GM23338 (cell line): ENCODE measurements around the gene FBXO28. TPM values are rescaled to one million over a fixed set of nuclear protein-coding genes. Genes with fewer than 3 reads are reported as not detected.
A peak's percentile ranks its signal among the peaks of the same experiment; 100 is the strongest.

Experiments used
- ATAC-seq: fragments of 200-7000 bp; cut with Tn5 transposase; 3 replicates; pipeline ENCODE4 v1.9.1; 2020
- DNase-seq: peaks from one replicate; pipeline ENCODE4 v3.0.0-alpha.2; 2015; ENCODE audit warnings: low spot score
- H2AFZ ChIP-seq: fragments of 200-600 bp; sonication (generic); 2 replicates; pipeline ENCODE4 v1.8.0; 2016; ENCODE audit warnings: antibody characterized with exemption, mild to moderate bottlenecking, moderate library complexity
- H3F3A ChIP-seq: fragments of 200-600 bp; sonication (generic); replicated peaks from 2 replicates; pipeline ENCODE4 v1.8.0; 2017; ENCODE audit warnings: antibody characterized with exemption, mixed run types, low read depth
- H3K27ac ChIP-seq: fragments of 200-600 bp; sonication (generic); 2 replicates; pipeline ENCODE4 v1.6.1; 2016; ENCODE audit warnings: low read depth
- H3K27me3 ChIP-seq: fragments of 200-600 bp; sonication (generic); 2 replicates; pipeline ENCODE4 v1.8.0; 2016; ENCODE audit warnings: mild to moderate bottlenecking, mixed run types, moderate library complexity; ENCODE audit not compliant: insufficient read depth
- H3K36me3 ChIP-seq: fragments of 200-600 bp; sonication (generic); 2 replicates; pipeline ENCODE4 v1.8.0; 2016; ENCODE audit warnings: mild to moderate bottlenecking; ENCODE audit not compliant: insufficient read depth
- H3K4me1 ChIP-seq: fragments of 200-600 bp; sonication (generic); 2 replicates; pipeline ENCODE4 v1.8.0; 2016; ENCODE audit warnings: mild to moderate bottlenecking, moderate library complexity; ENCODE audit not compliant: insufficient read depth
- H3K4me2 ChIP-seq: fragments of 200-600 bp; sonication (generic); 2 replicates; pipeline ENCODE4 v1.7.1; 2017; ENCODE audit warnings: mixed run types
- H3K4me3 ChIP-seq: fragments of 200-600 bp; sonication (generic); 2 replicates; pipeline ENCODE4 v1.6.1; 2016; ENCODE audit warnings: mixed run types
- H3K79me2 ChIP-seq: fragments of 200-600 bp; sonication (generic); replicated peaks from 2 replicates; pipeline ENCODE4 v1.8.0; 2017; ENCODE audit warnings: mild to moderate bottlenecking; ENCODE audit not compliant: insufficient read depth
- H3K9me2 ChIP-seq: fragments of 200-600 bp; sonication (generic); 2 replicates; pipeline ENCODE4 v1.8.0; 2017; ENCODE audit not compliant: insufficient read depth
- H4K20me1 ChIP-seq: fragments of 200-600 bp; sonication (generic); replicated peaks from 2 replicates; pipeline ENCODE4 v1.8.0; 2017; ENCODE audit warnings: mild to moderate bottlenecking; ENCODE audit not compliant: insufficient read depth
- H3K27ac Mint-ChIP-seq: 2 replicates; pipeline ENCODE4 v1.8.0; 2020; ENCODE audit warnings: inconsistent platforms, mild to moderate bottlenecking, moderate library complexity, mixed read lengths
- H3K27me3 Mint-ChIP-seq: 3 replicates; pipeline ENCODE4 v1.8.0; 2022; ENCODE audit warnings: low read depth, mild to moderate bottlenecking, moderate library complexity, mixed read lengths, inconsistent platforms; ENCODE audit not compliant: insufficient read depth, poor library complexity
- H3K36me3 Mint-ChIP-seq: 3 replicates; pipeline ENCODE4 v1.8.0; 2021; ENCODE audit warnings: low read depth, mild to moderate bottlenecking, inconsistent platforms, moderate library complexity, mixed read lengths
- H3K4me1 Mint-ChIP-seq: 3 replicates; pipeline ENCODE4 v1.8.0; 2020; ENCODE audit warnings: mild to moderate bottlenecking, inconsistent platforms, mixed read lengths
- H3K4me3 Mint-ChIP-seq: 3 replicates; pipeline ENCODE4 v1.8.0; 2021; ENCODE audit warnings: moderate library complexity, mild to moderate bottlenecking, inconsistent platforms, mixed read lengths
- H3K9me3 Mint-ChIP-seq: 3 replicates; pipeline ENCODE4 v1.8.0; 2020; ENCODE audit warnings: moderate library complexity, mild to moderate bottlenecking, inconsistent platforms, mixed read lengths
- CREB1 ChIP-seq: fragments of 250-450 bp; sonication (Bioruptor Pico); IDR thresholded peaks from 2 replicates; pipeline ENCODE4 v1.5.0; 2020; ENCODE audit warnings: low read depth, mild to moderate bottlenecking, moderate library complexity
- EZH2 ChIP-seq: fragments of 200-600 bp; sonication (generic); IDR thresholded peaks from one replicate; pipeline ENCODE4 v1.8.0; 2017; ENCODE audit warnings: antibody characterized with exemption, mild to moderate bottlenecking, low read depth; ENCODE audit not compliant: unreplicated experiment
- EZH2phosphoT487 ChIP-seq: fragments of 200-600 bp; sonication (generic); IDR thresholded peaks from one replicate; pipeline ENCODE4 v1.8.1; 2018; ENCODE audit warnings: antibody characterized with exemption; ENCODE audit not compliant: unreplicated experiment
- JUNB ChIP-seq: IDR thresholded peaks from one replicate; pipeline ENCODE4 v1.6.1; 2016; ENCODE audit warnings: antibody characterized with exemption; ENCODE audit not compliant: unreplicated experiment
- NANOG ChIP-seq: IDR thresholded peaks from 2 replicates; pipeline ENCODE4 v1.6.1; 2016; ENCODE audit warnings: antibody characterized with exemption, borderline replicate concordance
- polyA plus RNA-seq: library from polyadenylated mRNA; unstranded; fragments of >200 nt; fragmentation: Nextera tagmentation; extraction: Ambion mirVana; gene quantifications from 2 replicates; pipeline ENCODE4 v1.2.1, GENCODE V29; 2016
- total RNA-seq: library from RNA; depleted of rRNA; stranded (reverse); fragments of >200 nt; shearing (Covaris generic); gene quantifications from 2 replicates; pipeline ENCODE4 v1.2.3, GENCODE V29; 2014
- TF ChIP-seq, protein P1 (sequence below): fragments of 250-450 bp; sonication (Bioruptor Pico); IDR thresholded peaks from 2 replicates; pipeline ENCODE4 v1.5.0; 2020; ENCODE audit warnings: mild to moderate bottlenecking, moderate library complexity
- TF ChIP-seq, protein P2 (sequence below), 2 experiments: fragments of 200-600 bp in 1 of 2; sonication (generic) in 1 of 2; conservative IDR thresholded peaks; 2 replicates each; pipeline versions ENCODE4 v1.5.1 to v1.6.1; 2016 to 2017; ENCODE audit warnings: antibody characterized with exemption in 2 of 2, low read depth in 2 of 2, mild to moderate bottlenecking in 2 of 2, moderate library complexity in 1 of 2
- TF ChIP-seq, protein P3 (sequence below): IDR thresholded peaks from one replicate; pipeline ENCODE4 v1.6.1; 2018; ENCODE audit warnings: antibody characterized with exemption; ENCODE audit not compliant: unreplicated experiment
- TF ChIP-seq, protein P4 (sequence below): IDR thresholded peaks from 2 replicates; pipeline ENCODE4 v1.6.1; 2016; ENCODE audit warnings: antibody characterized with exemption

Gene FBXO28
- total and polyA plus RNA-seq, 2 experiments from 2014 or later: 16.9 to 45.2 TPM

DNA sequence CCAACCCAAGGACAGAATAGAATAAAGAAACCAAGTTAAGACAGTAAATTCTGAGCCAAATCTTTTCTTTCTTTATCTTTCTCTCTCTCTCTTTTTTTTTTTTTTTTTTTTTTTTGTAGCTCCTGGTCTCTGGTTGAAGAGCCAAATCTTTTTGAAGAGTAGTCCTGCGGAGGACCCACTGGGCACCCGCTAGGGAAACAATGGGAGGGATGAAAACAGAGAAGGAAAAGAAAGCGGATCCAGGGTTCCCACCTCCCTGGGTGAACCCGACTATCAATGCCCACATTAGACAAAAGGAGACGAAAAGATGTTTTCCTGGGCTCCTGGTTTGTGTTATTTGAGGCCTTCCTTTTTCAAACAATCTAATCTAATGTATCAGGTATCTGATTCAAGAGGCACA is 49.8 kb upstream of the FBXO28 start:
- Mint-ChIP-seq H3K4me3 (no peak overlapping the region), H3K27me3 (peaks cover 4% of the 10 kb centered on the region), H3K36me3 (no peaks in the 10 kb centered on the region), H3K9me3 (no peaks in the 10 kb centered on the region), H3K4me1 (peaks cover 12% of the 10 kb centered on the region), H3K27ac (no peak overlapping the region)
- Histone ChIP-seq H3K4me2 (no peak overlapping the region), H3K79me2 (no peaks in the 10 kb centered on the region), H3K27ac (no peak overlapping the region), H3K36me3 (no peaks in the 10 kb centered on the region), H3K4me1 (0 out of 2 replicates have a peak, but pooled peaks cover 4% of the 10 kb centered on the region), H3F3A (no peaks in the 10 kb centered on the region), H4K20me1 (no peaks in the 10 kb centered on the region), H3K4me3 (no peak overlapping the region), H2AFZ (peak overlapping the region; percentile 33; the same call in 1 of the 2 replicates), H3K9me2 (no peaks in the 10 kb centered on the region; the same call in 1 of the 2 replicates), H3K27me3 (no peaks in the 10 kb centered on the region)
- DNase-seq (no peak), ATAC-seq (peak; percentile 93)
- no peak for TF ChIP-seq JUNB

DNA sequence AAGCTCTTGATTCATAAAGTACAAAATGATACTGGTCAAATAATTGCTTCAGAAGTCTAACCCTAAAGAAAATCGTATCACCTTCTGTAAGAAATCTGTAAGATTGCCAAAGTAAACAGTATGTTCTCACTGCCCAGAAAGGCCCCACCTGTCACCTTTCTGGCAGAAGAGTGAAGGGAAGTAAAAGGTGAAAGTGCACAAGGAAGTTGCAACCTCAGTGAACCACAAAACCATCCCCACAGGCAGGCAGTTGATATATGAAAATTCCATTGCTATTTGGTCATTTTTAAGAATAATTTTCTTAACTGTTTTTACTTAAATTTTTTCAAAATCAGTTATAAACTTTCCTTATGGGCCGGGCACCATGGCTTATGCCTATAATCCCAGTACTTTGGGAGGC is 48.5 kb upstream of the FBXO28 start:
- no peak overlapping the region for H3K4me3 ChIP-seq
- no peak overlapping the region for H3K4me2 ChIP-seq
- TF ChIP-seq, protein P1, sequence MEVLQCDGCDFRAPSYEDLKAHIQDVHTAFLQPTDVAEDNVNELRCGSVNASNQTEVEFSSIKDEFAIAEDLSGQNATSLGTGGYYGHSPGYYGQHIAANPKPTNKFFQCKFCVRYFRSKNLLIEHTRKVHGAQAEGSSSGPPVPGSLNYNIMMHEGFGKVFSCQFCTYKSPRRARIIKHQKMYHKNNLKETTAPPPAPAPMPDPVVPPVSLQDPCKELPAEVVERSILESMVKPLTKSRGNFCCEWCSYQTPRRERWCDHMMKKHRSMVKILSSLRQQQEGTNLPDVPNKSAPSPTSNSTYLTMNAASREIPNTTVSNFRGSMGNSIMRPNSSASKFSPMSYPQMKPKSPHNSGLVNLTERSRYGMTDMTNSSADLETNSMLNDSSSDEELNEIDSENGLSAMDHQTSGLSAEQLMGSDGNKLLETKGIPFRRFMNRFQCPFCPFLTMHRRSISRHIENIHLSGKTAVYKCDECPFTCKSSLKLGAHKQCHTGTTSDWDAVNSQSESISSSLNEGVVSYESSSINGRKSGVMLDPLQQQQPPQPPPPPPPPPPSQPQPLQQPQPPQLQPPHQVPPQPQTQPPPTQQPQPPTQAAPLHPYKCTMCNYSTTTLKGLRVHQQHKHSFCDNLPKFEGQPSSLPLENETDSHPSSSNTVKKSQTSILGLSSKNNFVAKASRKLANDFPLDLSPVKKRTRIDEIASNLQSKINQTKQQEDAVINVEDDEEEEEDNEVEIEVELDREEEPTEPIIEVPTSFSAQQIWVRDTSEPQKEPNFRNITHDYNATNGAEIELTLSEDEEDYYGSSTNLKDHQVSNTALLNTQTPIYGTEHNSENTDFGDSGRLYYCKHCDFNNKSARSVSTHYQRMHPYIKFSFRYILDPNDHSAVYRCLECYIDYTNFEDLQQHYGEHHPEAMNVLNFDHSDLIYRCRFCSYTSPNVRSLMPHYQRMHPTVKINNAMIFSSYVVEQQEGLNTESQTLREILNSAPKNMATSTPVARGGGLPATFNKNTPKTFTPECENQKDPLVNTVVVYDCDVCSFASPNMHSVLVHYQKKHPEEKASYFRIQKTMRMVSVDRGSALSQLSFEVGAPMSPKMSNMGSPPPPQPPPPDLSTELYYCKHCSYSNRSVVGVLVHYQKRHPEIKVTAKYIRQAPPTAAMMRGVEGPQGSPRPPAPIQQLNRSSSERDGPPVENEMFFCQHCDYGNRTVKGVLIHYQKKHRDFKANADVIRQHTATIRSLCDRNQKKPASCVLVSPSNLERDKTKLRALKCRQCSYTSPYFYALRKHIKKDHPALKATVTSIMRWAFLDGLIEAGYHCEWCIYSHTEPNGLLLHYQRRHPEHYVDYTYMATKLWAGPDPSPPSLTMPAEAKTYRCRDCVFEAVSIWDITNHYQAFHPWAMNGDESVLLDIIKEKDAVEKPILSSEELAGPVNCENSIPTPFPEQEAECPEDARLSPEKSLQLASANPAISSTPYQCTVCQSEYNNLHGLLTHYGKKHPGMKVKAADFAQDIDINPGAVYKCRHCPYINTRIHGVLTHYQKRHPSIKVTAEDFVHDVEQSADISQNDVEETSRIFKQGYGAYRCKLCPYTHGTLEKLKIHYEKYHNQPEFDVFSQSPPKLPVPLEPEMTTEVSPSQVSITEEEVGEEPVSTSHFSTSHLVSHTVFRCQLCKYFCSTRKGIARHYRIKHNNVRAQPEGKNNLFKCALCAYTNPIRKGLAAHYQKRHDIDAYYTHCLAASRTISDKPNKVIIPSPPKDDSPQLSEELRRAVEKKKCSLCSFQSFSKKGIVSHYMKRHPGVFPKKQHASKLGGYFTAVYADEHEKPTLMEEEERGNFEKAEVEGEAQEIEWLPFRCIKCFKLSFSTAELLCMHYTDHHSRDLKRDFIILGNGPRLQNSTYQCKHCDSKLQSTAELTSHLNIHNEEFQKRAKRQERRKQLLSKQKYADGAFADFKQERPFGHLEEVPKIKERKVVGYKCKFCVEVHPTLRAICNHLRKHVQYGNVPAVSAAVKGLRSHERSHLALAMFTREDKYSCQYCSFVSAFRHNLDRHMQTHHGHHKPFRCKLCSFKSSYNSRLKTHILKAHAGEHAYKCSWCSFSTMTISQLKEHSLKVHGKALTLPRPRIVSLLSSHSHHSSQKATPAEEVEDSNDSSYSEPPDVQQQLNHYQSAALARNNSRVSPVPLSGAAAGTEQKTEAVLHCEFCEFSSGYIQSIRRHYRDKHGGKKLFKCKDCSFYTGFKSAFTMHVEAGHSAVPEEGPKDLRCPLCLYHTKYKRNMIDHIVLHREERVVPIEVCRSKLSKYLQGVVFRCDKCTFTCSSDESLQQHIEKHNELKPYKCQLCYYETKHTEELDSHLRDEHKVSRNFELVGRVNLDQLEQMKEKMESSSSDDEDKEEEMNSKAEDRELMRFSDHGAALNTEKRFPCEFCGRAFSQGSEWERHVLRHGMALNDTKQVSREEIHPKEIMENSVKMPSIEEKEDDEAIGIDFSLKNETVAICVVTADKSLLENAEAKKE (CRISPR knock-in tag): no peak
- no peak for TF ChIP-seq EZH2phosphoT487
- TF ChIP-seq NANOG: no peak
- TF ChIP-seq EZH2: no peak
- TF ChIP-seq, protein P2, sequence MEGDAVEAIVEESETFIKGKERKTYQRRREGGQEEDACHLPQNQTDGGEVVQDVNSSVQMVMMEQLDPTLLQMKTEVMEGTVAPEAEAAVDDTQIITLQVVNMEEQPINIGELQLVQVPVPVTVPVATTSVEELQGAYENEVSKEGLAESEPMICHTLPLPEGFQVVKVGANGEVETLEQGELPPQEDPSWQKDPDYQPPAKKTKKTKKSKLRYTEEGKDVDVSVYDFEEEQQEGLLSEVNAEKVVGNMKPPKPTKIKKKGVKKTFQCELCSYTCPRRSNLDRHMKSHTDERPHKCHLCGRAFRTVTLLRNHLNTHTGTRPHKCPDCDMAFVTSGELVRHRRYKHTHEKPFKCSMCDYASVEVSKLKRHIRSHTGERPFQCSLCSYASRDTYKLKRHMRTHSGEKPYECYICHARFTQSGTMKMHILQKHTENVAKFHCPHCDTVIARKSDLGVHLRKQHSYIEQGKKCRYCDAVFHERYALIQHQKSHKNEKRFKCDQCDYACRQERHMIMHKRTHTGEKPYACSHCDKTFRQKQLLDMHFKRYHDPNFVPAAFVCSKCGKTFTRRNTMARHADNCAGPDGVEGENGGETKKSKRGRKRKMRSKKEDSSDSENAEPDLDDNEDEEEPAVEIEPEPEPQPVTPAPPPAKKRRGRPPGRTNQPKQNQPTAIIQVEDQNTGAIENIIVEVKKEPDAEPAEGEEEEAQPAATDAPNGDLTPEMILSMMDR (conservative IDR thresholded peaks at IDR 0.05; ENCODE audit: low read depth in 2 of 2): no peak
- TF ChIP-seq, protein P3, sequence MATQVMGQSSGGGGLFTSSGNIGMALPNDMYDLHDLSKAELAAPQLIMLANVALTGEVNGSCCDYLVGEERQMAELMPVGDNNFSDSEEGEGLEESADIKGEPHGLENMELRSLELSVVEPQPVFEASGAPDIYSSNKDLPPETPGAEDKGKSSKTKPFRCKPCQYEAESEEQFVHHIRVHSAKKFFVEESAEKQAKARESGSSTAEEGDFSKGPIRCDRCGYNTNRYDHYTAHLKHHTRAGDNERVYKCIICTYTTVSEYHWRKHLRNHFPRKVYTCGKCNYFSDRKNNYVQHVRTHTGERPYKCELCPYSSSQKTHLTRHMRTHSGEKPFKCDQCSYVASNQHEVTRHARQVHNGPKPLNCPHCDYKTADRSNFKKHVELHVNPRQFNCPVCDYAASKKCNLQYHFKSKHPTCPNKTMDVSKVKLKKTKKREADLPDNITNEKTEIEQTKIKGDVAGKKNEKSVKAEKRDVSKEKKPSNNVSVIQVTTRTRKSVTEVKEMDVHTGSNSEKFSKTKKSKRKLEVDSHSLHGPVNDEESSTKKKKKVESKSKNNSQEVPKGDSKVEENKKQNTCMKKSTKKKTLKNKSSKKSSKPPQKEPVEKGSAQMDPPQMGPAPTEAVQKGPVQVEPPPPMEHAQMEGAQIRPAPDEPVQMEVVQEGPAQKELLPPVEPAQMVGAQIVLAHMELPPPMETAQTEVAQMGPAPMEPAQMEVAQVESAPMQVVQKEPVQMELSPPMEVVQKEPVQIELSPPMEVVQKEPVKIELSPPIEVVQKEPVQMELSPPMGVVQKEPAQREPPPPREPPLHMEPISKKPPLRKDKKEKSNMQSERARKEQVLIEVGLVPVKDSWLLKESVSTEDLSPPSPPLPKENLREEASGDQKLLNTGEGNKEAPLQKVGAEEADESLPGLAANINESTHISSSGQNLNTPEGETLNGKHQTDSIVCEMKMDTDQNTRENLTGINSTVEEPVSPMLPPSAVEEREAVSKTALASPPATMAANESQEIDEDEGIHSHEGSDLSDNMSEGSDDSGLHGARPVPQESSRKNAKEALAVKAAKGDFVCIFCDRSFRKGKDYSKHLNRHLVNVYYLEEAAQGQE: no peak
- TF ChIP-seq, protein P4, sequence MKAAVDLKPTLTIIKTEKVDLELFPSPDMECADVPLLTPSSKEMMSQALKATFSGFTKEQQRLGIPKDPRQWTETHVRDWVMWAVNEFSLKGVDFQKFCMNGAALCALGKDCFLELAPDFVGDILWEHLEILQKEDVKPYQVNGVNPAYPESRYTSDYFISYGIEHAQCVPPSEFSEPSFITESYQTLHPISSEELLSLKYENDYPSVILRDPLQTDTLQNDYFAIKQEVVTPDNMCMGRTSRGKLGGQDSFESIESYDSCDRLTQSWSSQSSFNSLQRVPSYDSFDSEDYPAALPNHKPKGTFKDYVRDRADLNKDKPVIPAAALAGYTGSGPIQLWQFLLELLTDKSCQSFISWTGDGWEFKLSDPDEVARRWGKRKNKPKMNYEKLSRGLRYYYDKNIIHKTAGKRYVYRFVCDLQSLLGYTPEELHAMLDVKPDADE: no peak
- TF ChIP-seq CREB1 (CRISPR knock-in tag): no peak

More for the DNA sequence above, 48.5 kb upstream of the FBXO28 start:
- Mint-ChIP-seq H3K9me3 (no peaks in the 10 kb centered on the region), H3K27ac (no peak overlapping the region), H3K27me3 (peaks cover 4% of the 10 kb centered on the region), H3K4me1 (peaks cover 12% of the 10 kb centered on the region), H3K36me3 (no peaks in the 10 kb centered on the region), H3K4me3 (no peak overlapping the region)
- Histone ChIP-seq H2AFZ (no peak overlapping the region), H3K36me3 (no peaks in the 10 kb centered on the region), H3K9me2 (no peaks in the 10 kb centered on the region; the same call in 1 of the 2 replicates), H3K27me3 (no peaks in the 10 kb centered on the region), H3K79me2 (no peaks in the 10 kb centered on the region), H3F3A (no peaks in the 10 kb centered on the region), H3K27ac (no peak overlapping the region), H3K4me1 (0 out of 2 replicates have a peak, but pooled peaks cover 4% of the 10 kb centered on the region), H4K20me1 (no peaks in the 10 kb centered on the region)
- no peak for DNase-seq
- ATAC-seq: no peak
